NCI-H2029 (cell line): ENCODE data around the gene DAND5.
A peak's percentile ranks its signal among the peaks of the same experiment; 100 is the strongest.

Experiments used
- DNase-seq: peaks from one replicate; lab custom pipeline; 2025; lab: John Stamatoyannopoulos, UW

DAND5 gene

GRCh38 chr19:12969292-12969988, at the start of gene DAND5:
Gene DAND5, plus strand, starts transcription at chr19:12969576. Its CDS starts 85 bp downstream, at chr19:12969661.
- DNase-seq, result no peak

GRCh38 chr19:12921047-12921446, 48.3 kb upstream of the DAND5 start:
- DNase-seq, result no peak

- no peak for DNase-seq
These were observed 46.4 kb upstream of the DAND5 start for GRCh38 chr19:12922959-12923358.

GRCh38 chr19:12924621-12925310, 44.6 kb upstream of the DAND5 start:
- DNase-seq, result no peak

GRCh38 chr19:12930002-12930645, 39.3 kb upstream of the DAND5 start:
- no peak for DNase-seq

GRCh38 chr19:12932392-12933286, 36.7 kb upstream of the DAND5 start:
- no peak for DNase-seq

GRCh38 chr19:12933287-12934072, 35.9 kb upstream of the DAND5 start, which contains the start of gene FARSA:
Gene FARSA, minus strand, starts transcription at chr19:12933711. Its CDS starts 15 bp downstream, at chr19:12933696.
- DNase-seq, result peak; percentile 94

GRCh38 chr19:12935071-12935470, 34.3 kb upstream of the DAND5 start:
- no peak for DNase-seq

GRCh38 chr19:12936582-12936981, 32.8 kb upstream of the DAND5 start:
- peak; percentile 39 for DNase-seq

- peak; percentile 75 for DNase-seq
These were observed 32.1 kb upstream of the DAND5 start for GRCh38 chr19:12937093-12937926.

- DNase-seq, result peak; percentile 99
These were observed 31.2 kb upstream of the DAND5 start, which contains the start of gene CALR for GRCh38 chr19:12937927-12938778. Gene CALR, plus strand, starts transcription at chr19:12938609. Its CDS starts 71 bp downstream, at chr19:12938680.

- peak; percentile 52 for DNase-seq
These were observed 30.4 kb upstream of the DAND5 start for GRCh38 chr19:12938779-12939601.

GRCh38 chr19:12939975-12940423, 29.4 kb upstream of the DAND5 start:
- no peak for DNase-seq

GRCh38 chr19:12940897-12941296, 28.5 kb upstream of the DAND5 start:
- no peak for DNase-seq

- DNase-seq, result no peak
These were observed 25.8 kb upstream of the DAND5 start for GRCh38 chr19:12943437-12944044.

GRCh38 chr19:12944104-12944674, 25.2 kb upstream of the DAND5 start:
- DNase-seq, result no peak

- peak; percentile 98 for DNase-seq
These were observed 23.8 kb upstream of the DAND5 start, which contains the start of gene RAD23A for GRCh38 chr19:12945479-12946091. Gene RAD23A, plus strand, starts transcription at chr19:12945862. Its CDS starts 87 bp downstream, at chr19:12945949.
